GM21515 (cell line): ENCODE measurements around the gene DUSP22.

Experiments
- ATAC-seq: cut with Tn5 transposase; IDR thresholded peaks from one replicate; pipeline ENCODE4 v1.9.1; 2021; ENCODE audit not compliant: unreplicated experiment

The DUSP22 gene

DNA sequence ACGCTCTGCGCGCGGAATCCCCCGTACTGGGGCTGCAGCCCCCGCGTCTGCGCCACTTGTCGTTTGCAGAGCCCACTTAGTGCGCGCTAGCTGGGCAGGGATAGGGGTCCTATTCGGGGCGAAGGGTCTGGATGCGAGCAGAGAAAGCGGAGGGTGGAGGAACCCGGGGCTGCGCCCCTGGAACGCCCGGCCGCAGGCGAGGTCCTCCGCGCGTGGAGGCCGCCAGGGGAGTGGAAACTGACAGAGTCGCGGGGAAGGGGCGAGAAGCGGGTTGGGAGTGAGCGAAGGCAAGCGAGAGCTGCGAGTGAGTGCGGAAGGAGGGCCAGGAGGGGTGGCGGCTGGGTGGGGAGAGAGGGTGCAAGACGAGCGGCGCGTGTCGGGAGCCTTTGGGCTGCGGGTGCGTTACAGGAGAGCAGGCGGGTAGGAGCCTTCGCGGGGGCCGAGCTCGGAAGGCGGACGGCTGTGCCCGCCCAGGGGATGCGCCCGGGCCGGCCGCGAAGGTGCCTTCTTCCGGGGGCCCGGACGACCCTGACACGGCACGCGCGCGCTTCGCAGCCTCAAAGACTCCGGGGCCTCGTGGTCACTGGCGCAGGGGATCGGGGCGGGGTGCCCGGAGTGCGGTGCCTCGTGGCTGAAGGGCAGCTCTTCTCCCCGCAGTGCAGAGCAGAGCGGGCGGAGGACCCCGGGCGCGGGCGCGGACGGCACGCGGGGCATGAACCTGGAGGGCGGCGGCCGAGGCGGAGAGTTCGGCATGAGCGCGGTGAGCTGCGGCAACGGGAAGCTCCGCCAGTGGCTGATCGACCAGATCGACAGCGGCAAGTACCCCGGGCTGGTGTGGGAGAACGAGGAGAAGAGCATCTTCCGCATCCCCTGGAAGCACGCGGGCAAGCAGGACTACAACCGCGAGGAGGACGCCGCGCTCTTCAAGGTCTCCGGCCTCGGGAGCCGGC lies 100.4 kb downstream of the DUSP22 start:
- no peak for ATAC-seq

DNA sequence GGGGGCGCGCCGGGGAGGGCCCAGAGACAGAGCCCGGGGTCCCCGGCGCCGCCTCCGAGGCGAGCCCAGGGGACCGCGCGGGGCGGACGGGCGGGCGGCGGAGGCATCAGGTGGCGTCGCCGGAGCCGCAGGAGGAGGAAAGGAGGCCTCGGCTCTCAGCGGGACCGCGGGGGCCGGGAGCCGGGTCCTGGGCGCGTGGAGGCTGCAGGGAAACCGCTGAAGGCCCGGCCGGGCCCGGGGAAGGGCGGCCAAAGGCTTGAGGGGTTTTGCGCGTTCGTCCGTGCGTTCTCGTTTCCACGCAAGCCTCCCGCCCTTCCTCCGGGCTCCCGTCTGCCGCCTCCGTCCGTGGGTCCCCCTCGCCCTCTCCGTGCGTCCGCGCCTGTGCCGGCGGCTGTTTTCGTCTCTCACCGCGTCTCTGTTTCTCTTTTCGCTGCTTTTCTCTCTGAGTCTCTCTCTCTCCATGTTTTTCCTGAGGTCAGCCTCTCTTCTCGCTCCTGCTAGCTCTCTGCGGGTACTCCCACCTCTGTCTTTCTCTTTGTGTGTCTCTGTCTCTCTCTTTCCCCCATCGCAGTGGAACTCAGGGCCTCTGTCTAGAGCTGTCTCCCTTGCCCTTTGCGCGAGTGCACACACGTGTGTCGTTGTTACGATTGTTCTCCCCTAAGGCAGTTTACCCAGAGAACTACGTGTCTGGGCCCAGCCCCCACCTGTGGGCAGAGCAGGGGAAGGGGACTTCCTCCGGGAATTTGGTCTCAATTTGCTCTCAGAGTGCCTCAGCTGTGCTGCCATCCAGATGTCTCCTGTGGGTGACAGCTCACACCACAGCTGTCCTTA lies 101.3 kb downstream of the DUSP22 start:
- no peak for ATAC-seq

DNA sequence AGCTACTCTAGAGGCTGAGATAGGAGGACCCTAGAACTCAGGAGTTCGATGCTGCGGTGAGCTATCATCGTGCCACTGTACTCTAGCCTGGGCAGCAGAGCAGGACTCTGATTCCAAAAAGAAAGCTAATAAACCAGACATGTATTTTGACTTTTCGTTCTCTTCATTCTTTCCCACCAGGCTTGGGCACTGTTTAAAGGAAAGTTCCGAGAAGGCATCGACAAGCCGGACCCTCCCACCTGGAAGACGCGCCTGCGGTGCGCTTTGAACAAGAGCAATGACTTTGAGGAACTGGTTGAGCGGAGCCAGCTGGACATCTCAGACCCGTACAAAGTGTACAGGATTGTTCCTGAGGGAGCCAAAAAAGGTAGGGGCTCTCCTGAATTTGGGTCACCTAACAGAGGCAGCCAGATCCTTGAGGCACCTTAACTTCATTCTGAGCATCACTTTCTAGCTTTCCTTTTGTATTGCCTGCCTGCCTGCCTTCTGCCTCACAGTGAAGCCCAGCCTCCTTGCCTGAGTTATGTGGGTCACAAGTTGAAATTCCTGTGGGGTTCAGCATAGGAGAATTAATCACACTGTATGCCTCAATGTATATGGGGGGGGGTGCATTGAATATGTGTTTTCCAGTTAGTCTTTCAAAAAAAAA lies 102.5 kb downstream of the DUSP22 start:
- no peak for ATAC-seq

DNA sequence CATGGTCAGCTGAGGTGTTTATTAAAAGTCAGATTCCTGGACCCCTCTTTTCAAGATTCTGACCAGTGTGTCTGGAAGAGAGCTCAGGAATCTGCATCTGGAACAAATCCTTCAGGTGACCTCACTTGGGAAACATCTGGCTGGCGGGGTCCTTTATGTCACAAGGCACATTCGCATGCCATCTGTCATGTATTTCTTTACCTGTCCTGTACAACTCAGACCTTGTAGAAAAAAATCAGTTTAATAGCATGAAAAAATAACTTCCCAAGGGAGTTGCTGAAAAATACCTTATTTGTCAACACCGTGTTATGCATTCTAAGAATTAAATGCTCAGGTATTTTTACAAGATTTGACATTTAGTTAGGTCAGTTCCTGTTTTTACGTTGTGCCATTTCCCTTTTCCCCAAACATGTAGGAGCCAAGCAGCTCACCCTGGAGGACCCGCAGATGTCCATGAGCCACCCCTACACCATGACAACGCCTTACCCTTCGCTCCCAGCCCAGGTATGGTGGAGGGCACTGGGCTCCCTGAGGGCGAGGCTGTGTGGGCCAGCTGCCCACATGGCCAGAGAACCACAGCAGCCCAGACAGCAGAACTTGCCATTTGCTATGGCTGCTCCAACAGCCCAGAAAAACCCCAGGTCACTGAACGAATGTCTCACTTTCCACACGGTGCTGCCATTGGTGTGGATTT lies 103.3 kb downstream of the DUSP22 start:
- no peak for ATAC-seq

- ATAC-seq, result no peak
Measured at GRCh38 chr6:396126-396520, 103.8 kb downstream of the DUSP22 start.

DNA sequence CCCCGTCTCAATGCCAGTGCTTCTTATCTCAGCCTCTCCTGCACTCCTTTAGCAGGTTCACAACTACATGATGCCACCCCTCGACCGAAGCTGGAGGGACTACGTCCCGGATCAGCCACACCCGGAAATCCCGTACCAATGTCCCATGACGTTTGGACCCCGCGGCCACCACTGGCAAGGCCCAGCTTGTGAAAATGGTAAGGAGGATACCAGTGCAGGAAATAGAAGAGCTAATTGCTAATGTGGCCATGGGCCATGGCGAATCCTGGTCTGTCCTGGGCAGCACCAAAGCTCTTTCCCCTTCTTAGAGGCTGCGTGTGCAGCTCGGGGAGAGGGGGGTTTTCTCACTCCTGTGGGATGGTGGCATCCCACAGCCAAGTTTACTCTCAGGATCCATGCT lies 104.8 kb downstream of the DUSP22 start:
- ATAC-seq, result no peak

GRCh38 chr6:397604-398003 lies 105.3 kb downstream of the DUSP22 start:
- no peak for ATAC-seq

- ATAC-seq, result no peak
Measured at GRCh38 chr6:398065-398464, 105.8 kb downstream of the DUSP22 start.

DNA sequence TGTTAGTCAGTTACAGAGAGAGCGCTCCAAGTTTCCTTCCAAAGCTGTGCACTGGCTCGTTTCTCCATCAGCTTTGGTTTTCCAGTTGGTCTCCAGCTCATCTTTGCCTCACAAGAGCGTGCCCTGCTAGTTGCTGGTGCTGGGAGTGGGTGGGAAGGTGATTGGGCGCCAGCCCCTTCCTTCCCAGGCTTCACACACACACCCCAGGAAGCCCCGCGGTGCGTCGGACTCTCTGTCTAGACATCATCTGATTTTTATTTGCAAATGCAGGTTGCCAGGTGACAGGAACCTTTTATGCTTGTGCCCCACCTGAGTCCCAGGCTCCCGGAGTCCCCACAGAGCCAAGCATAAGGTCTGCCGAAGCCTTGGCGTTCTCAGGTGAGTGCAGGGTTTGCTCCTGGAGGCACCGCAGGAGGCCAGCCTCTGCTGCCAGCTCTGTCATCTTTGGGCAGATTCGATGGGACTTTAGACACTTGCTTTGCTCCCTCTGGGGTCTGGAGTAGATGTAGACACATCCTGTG lies 106.3 kb downstream of the DUSP22 start:
- no peak for ATAC-seq

DNA sequence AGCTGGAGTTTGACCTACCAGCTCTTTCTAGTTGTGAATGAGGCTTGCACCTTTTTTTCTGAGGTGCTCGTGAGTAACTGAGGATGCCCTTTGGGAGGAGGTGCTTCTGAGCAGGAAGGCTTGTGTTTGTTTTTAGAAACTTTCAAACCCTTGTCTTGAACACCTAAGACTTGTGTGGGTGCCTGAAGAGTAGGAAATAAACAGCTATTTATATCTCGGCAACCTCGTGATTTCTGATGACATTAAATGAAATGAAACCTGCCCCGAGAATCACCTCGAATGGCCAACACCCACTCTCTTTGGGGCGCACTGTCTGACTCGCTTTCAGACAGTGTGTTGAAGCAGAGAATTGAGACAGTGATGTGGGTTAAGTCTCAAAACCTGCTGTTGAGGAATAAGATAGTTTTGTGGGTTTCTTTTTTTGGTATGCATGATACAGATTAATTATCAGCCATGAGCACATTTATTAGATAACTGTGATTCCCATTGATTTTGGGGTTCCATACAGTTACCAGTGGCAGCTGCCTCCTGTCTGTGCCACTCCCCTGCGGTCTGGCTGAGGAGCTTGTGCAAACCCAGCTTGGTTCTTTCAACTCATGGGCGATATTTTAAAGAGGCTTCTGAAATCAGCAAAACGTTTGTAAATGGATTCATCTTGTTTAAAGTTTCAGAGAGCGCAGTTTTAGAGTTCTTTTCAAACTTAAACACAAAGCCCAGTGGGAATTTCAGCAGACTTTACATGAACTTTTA lies 107.7 kb downstream of the DUSP22 start:
- no peak for ATAC-seq

- ATAC-seq, result no peak
Measured at GRCh38 chr6:400815-401214, 108.5 kb downstream of the DUSP22 start.
